Thoracic aorta endothelial cell (primary cell): ENCODE data around the gene SVOPL. TPM values are rescaled to one million over a fixed set of nuclear protein-coding genes. Genes with fewer than 3 reads are reported as not detected.

Experiments
- small RNA-seq: library from RNA; depleted of rRNA; stranded (forward); fragments of <200 nt; gene quantifications from one replicate; pipeline ENCODE3, GENCODE V24; 2012
- total RNA-seq: library from RNA; depleted of rRNA; stranded (reverse); fragments of >200 nt; gene quantifications from 2 replicates; pipeline ENCODE4 v1.2.3, GENCODE V29; 2012

SVOPL gene, protein sequence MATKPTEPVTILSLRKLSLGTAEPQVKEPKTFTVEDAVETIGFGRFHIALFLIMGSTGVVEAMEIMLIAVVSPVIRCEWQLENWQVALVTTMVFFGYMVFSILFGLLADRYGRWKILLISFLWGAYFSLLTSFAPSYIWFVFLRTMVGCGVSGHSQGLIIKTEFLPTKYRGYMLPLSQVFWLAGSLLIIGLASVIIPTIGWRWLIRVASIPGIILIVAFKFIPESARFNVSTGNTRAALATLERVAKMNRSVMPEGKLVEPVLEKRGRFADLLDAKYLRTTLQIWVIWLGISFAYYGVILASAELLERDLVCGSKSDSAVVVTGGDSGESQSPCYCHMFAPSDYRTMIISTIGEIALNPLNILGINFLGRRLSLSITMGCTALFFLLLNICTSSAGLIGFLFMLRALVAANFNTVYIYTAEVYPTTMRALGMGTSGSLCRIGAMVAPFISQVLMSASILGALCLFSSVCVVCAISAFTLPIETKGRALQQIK
- under 0.01 TPM in 1 of 2 replicates, not detected in the other for total RNA-seq

DNA sequence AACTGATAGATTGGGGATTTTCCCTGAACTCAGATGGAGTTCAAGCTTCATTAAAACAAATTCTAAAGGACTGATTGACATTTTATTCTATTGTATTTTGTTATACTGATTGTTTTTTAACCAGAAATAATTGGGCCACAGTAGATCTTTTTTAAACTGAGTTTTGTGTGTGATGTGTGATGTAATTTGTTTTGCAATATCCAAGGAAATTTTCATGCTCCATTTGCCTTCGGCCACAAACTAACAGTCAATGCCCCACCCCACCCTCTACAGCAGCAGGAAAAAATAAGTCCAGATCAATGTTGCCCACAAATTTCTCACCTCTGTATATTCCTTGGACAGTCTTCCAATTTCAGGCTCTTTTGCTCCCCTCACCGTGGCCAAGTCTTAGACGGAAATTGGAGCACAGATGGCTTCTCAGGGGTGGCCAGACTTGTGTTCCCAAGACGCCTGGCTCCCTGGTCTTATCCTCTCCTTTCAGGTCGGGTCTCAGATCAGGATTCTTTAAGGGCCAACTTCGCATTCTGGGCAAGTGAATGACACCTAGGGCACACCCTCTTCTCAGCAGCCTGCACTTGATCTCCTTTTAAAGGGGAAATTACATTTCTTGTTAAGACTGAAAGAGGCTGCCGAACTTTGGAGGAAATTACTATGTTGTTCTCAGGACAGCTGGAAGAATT, at the start of gene SVOPL:
Gene SVOPL, minus strand, starts transcription at position 506 of the 680 bp plus-strand sequence. CDS start 22,317 bp downstream, outside the sequence.

Small RNA genes lying within 50 kb of the gene (small RNA-seq; reads per million reads assigned to genes)
- gene RF00561 = not detected

Other genes with a start within 250 kb of the SVOPL start
- 16.2 and 27.8 TPM in 2 replicates for gene TRIM24, start 241.1 kb downstream of the SVOPL start, total RNA-seq
- not detected in 2 replicates for gene TMEM213, start 96.6 kb upstream of the SVOPL start, total RNA-seq
- 0.40 and 0.79 TPM in 2 replicates for gene ATP6V0A4, start 96.8 kb upstream of the SVOPL start, total RNA-seq